GM12864 (cell line): ENCODE results near the gene HMG20A.

Experiments
- DNase-seq: peaks from one replicate; pipeline ENCODE4 v3.0.0-alpha.2; 2011; ENCODE audit warnings: low read depth
- H3K4me3 ChIP-seq: 2 replicates; pipeline ENCODE4 v1.5.1; 2011; ENCODE audit warnings: mild to moderate bottlenecking, low read depth, low read length, control low read depth
- CTCF ChIP-seq: IDR thresholded peaks from 2 replicates; pipeline ENCODE4 v1.5.1; 2011; ENCODE audit warnings: low read depth, mild to moderate bottlenecking, moderate library complexity, low read length, control low read depth, inconsistent platforms; ENCODE audit errors: missing control alignments

The HMG20A gene

DNA sequence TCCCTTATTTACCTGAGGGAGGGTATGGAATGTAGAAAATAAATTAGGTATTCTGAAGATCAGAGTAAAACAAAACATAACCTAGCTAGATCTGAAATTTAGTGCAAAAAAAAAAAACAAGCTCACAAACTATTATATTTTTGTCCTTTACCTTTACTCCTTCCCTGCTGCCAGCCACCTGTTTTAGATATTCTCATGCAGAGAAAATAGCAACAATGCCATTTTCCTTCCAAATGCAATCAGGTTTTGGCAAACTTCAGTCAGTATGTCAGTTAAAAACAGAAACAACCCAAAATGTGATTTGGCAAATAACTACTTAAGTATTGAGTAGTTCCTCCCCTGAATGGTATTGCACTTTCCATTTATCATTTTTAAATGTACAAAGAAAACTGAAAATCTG, 36.6 kb upstream of the HMG20A start:
- DNase-seq = no peak
- H3K4me3 ChIP-seq = no peak overlapping the region
- TF ChIP-seq CTCF = no peak

DNA sequence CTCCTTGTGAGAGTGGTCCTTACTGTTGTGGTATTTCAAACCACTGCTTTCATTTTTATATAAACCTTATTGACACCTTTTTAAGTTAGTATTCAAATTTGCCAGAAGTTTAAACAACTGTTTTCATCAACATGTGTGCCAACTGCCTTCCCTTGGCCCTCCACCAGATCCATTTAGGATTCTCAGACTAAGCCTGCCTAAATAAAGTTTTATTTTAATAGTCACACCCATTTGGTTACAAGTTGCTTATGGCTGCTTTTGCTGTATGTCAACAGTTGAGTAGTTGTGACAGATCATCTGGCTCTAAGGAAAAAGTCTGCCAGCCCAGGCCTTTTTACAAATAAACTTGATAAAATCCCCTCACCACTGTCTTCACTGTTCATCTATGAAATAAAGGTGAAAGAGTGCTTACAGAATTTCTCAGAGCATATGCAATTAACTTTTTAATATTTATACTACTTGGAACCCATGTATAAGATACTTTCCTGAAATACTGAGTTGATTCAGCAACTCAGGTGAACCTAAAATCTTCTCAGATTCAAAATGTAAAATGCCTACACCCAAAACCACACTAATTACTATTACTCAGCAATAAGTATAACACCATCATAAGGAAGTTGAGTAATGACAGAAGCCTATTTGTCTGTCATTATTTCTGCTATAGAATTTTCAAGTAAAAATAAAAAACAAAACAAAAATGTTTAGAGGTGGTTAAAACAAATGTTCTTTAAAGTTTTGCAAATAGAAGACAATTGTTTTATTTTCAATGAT, 35.9 kb upstream of the HMG20A start:
- no peak overlapping the region for H3K4me3 ChIP-seq
- no peak for TF ChIP-seq CTCF
- DNase-seq = no peak

DNA sequence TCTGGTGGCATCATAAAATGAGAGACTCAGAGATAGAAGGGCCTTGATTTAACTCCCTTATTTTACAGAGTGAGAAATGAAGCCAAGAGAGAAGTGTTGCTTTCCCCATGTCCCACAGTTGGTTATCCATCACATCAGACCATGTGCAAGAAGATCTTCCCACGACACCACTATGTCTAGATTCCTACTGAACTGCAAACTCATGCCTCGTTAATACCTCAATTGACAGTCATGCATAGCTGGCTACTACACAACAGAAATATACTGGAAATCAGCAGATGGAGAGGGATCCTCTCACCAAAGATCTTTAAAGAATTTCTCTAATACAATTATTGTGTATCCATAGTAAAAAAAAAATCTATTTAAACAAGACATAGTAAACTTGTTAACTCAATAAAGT, 34.1 kb upstream of the HMG20A start:
- DNase-seq = no peak
- TF ChIP-seq CTCF = no peak
- no peak overlapping the region for H3K4me3 ChIP-seq

DNA sequence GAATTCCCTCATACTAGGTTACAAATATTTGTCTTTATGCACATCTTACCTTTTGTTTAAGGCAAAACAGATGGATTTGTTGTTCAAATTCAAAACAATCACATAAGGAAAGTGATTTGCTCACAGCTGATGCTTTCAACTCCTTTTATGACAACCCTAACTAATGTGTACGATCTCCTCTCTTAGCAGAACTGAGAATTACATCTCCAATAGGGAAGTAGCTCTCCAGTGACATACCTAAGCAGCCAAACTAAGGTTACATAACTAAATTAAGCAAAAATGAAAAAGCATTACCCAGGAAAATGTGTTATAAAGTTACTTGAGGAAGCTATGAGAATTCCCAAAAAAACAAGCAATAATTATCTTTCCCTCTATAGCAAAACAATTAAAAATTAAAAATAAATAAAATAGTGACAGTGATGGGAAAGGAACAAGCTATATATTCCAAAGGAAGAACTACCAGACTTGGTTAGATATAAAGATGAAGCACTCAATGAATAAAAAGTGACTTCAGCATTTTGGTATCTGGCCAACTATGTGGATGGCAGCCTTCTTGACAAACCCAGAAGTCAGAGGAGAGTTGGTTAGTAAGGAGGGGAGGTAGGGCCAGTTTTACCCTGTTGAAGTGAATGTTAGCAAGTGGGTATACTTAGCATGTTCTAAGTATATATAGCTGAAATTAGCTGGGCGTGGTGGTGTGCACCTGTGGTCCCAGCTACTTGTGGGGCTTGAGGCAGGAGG, 33.2 kb upstream of the HMG20A start:
- no peak for TF ChIP-seq CTCF
- DNase-seq = no peak

GRCh38 chr15:77391372-77391951, 29.2 kb upstream of the HMG20A start:
- no peak for DNase-seq
- no peak for TF ChIP-seq CTCF
- no peak overlapping the region for H3K4me3 ChIP-seq

More for the DNA sequence above, 33.2 kb upstream of the HMG20A start:
- no peak overlapping the region for H3K4me3 ChIP-seq

DNA sequence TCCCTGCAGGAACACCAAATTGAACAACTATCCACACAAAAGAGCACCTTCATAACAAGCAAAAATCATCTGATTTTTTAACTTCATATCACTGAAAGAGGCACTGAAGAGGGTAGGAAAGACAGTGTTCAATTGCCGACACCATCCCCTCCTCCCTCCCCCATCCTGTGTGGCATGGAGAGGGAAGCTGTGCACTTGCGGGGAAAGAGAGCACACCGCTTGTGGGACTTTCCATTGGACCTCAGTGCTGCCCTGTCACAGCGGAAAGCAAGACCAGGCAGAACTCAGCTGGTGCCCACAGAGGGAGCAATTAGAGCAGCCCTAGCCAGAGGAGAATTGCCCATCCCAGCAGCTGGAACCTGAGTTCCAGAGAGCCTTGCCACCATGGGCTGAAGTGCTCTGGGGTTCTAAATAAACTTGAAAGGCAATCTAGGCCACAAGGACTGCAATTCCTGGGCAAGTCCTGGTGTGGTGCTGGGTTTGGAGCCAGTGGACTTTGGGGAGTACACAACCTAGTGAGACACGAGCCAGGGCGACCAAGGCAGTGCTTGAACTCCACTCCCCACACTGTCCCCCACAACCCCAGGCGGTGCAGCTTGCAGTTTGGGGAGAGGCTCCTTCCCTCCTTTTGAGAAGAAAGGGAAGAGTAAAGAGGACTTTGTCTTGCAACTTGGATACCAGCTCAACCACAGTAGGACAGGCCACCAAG, 27.8 kb upstream of the HMG20A start:
- no peak for DNase-seq
- no peak for TF ChIP-seq CTCF
- H3K4me3 ChIP-seq = no peak overlapping the region
